SK-MEL-5 (cell line): Measurements from ENCODE around the gene DEFB129. TPM values are rescaled to one million over a fixed set of nuclear protein-coding genes. Genes with fewer than 3 reads are reported as not detected.
"Not testable (repeated sequence)": the region's sequence is repeated elsewhere in the genome, so short reads cannot be mapped to it uniquely, and the experiment has no call there.

Source experiments
- DNase-seq: peaks from one replicate; pipeline ENCODE4 v3.0.0-alpha.2; 2016; ENCODE audit warnings: low read depth, low spot score
- in situ Hi-C: cut with HindIII; loops from 2 replicates; pipeline ENCODE4 v1.10.0; 2016; ENCODE audit warnings: low sequenced_read_pairs, high pct_unique_total_duplicates, low pct_unique_long_range_greater_than_20kb
- total RNA-seq: library from RNA; depleted of rRNA; stranded (reverse); fragments of >200 nt; shearing (Covaris generic); gene quantifications from 2 replicates; pipeline ENCODE4 v1.2.3, GENCODE V29; 2014

DEFB129 gene
- total RNA-seq, 1 experiment from 2014 or later = not detected

GRCh38 chr20:237489-237888 is 10.4 kb downstream of the DEFB129 start:
- in situ Hi-C loops = no loop called here
- DNase-seq = no peak

- no peak for DNase-seq
- in situ Hi-C loops = no loop called here
Observed at GRCh38 chr20:237929-238328, 10.9 kb downstream of the DEFB129 start.

GRCh38 chr20:242905-243304 is 15.8 kb downstream of the DEFB129 start:
- DNase-seq = no peak

GRCh38 chr20:251354-251753 is 24.3 kb downstream of the DEFB129 start:
- in situ Hi-C loops = no loop called here
- no peak for DNase-seq

More at GRCh38 chr20:242905-243304, 15.8 kb downstream of the DEFB129 start:
- in situ Hi-C loops = no loop called here

DNA sequence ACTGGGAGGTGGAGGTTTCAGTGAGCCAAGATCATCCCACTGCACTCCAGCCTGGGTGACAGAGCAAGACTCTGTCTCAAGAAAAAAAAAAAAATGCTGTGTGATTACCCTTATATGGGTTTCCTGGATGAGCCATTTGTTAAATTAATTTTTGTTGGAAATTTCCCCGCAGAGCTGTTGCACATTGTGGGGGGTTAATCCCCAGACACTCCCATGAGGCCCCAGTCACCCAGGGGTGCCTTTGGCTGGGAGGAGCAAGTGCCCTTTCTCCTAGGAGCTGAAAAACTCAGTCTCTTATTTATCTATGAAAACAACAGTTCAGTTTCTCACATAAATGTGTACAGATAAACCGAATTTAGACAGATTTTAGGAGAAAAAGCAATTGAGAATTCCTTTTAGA is 25.7 kb downstream of the DEFB129 start:
- DNase-seq = no peak
- in situ Hi-C loops = no loop called here

DNA sequence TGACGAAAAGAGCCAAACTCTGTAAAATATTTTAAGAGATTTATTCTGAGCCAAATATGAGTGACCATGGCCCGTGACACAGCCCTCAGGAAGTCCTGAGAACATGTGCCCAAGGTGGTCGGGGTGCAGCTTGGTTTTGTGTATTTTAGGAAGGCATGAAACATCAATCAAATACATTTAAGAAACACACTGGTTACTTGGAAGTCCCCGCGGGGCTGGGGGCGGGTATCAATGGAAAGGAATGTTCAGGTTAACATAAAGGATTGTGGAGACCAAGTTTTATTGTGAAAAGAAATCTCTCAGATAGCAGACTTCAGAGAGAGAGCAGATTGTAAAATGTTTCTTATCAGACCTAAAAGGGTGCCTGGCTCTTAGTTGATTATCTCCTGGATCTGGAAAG is 26.4 kb downstream of the DEFB129 start:
- DNase-seq, in situ Hi-C loops: not testable (repeated sequence)

DNA sequence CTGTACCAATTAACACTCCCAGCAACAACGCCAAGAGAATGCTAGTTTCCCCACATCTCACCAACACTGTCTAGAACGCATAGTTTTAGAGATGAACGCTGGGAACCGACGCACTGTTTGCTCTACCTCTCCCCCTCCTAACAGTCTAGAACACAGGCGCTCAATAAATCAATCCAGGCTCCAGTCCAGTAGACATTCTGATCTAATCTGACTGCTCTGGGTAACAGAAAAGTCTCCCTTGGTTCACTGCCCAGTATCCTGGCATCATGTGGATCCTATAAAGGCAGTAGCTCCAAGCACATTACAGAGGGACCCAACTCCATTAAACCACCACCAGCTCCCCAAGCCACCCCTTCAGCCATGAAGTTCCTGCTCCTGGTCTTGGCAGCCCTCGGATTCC is 30.4 kb downstream of the DEFB129 start, which contains the start of gene DEFB132:
DEFB132 (plus strand) TSS at position 306 of the 400 bp plus-strand sequence; CDS start at position 361, 55 bp downstream.
- DNase-seq = no peak
- in situ Hi-C loops = no loop called here

DNA sequence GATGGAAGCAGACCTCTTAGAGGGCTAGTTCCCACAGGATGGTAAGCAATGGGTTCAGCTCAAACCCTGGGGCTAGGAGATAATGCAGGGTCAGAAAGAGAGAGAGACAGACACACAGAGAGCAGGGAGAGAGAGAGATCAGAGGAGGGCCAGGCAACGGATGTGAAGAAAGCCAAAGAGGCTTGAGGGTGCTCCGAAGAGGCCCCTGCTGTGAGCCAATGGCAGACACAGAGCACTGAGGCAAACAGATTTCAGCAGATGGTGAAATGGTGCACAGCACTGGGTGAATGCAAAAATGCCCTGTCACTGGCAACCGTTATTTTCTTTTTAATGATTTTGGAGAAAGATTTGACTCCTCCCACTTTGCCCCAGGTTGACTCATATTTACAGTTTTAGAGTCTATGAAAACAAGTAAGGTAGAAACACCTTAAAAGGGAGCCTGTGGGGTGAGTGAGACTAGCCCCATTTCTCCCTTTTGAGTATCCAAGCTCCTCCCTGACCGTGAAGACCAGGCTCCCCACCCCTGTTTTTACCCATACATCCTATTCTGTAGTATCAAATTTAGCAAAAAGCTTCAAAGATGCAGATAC is 31.3 kb downstream of the DEFB129 start:
- no peak for DNase-seq
- in situ Hi-C loops = no loop called here

DNA sequence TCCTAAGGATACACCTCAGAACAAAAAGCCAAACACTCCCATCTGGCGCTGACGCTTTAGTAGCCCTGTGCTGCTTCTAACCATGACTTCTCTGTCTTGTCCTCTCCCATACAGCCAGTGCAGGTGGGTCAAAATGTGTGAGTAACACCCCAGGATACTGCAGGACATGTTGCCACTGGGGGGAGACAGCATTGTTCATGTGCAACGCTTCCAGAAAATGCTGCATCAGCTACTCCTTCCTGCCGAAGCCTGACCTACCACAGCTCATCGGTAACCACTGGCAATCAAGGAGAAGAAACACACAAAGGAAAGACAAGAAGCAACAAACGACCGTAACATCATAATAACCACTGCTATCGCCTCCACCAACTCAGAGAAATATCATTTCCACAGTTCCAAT is 31.9 kb downstream of the DEFB129 start:
- in situ Hi-C loops = no loop called here
- peak; percentile 54 for DNase-seq

GRCh38 chr20:259981-260380 is 32.9 kb downstream of the DEFB129 start:
- in situ Hi-C loops = loop anchor here (10.0 kb wide), 1 partner anchor 65 kb away; the partner anchor contains the start of gene SOX12
- no peak for DNase-seq

- in situ Hi-C loops = loop anchor here (10.0 kb wide), 1 partner anchor 61 kb away; the partner anchor contains the start of gene SOX12
- no peak for DNase-seq
Observed at GRCh38 chr20:263701-264100, 36.6 kb downstream of the DEFB129 start.

DNA sequence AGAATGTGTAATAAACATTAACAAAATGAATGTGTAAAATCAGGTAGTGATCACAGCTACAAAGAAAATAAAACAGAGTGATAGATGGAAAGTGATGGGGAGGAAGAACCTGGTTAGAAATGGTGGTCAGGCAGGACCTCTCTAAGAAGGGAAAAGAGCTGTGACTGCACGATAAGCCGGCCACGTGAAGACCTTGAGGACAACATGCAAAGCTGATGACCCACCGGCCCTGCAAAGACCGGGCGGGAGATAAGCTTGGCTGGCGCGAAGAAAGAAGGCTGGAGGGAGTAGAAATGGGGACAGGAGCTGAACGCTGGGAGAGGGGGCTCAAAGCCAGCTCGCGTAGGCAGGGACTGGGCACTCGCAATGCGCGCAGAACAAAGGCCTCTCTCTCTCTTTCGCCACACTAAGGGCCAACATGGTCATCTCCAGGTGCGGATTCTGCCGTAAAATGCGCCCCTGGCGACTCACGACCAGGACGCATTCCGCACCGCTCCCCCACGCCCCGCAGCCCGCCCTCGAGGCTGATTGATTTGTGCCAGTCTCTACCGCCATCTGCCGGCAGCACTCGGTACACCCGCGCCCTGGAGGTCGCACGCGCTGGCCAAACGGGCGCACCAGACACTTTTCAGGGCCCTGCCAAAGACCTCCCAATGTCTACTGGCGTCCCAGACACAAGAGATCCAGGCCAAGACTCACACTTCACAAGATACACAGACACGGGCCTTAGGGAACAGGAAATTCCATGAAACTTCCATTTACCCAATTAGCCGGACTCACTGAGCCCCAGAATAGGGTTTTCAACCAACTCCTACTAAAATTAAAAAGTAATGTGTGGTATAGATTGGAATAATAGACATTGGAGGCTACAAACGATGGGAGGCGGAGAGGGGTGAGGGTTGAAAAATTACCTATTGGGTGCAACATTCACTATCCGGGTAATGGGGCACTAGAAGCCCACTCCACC is 39.8 kb downstream of the DEFB129 start:
- in situ Hi-C loops = loop anchor here (10.0 kb wide), 1 partner anchor 58 kb away; the partner anchor contains the start of gene SOX12
- peak; percentile 80 for DNase-seq

GRCh38 chr20:270517-270916 is 43.5 kb downstream of the DEFB129 start:
- in situ Hi-C loops = no loop called here
- DNase-seq = no peak

DNA sequence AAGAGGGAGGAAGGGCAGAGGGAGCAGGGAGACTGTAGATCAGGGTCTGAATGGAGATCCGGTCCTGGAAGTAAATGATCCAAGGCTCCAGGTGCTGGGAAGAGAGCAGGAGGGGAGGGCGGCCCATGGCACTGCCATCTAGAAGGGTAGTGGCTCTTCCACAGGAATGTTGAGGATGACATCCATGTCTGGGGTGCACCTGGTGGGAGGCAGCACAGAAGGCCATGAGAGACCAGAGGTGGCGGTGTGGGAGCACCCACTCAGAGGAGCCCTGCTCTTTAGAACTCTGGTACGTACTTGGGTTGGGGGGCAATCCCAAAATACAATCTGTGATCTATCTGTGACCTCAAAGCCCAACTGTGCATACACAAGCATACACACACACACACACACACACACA is 44.0 kb downstream of the DEFB129 start:
- in situ Hi-C loops = no loop called here
- DNase-seq = no peak

GRCh38 chr20:271528-271927 is 44.5 kb downstream of the DEFB129 start:
- in situ Hi-C loops = no loop called here
- DNase-seq = no peak

DNA sequence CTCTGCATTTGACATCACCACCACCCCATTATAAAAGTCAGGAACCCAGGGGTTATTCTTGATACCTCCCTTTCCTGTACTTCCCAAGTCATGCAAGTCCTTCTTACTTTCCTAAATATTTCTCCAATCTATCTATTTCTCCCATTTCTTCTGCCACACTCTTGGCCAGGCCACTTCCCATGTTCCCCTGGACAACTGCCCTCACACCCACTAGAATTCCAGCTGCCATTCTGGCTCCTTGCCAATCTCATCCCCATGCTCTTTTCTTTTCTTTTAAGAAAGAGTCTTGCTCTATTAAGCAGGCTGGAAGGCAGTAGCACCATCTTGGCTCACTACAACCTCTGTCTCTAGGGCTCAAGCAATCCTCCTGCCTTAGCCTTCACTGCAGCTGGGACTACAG is 45.7 kb downstream of the DEFB129 start:
- no peak for DNase-seq
- in situ Hi-C loops = no loop called here

DNA sequence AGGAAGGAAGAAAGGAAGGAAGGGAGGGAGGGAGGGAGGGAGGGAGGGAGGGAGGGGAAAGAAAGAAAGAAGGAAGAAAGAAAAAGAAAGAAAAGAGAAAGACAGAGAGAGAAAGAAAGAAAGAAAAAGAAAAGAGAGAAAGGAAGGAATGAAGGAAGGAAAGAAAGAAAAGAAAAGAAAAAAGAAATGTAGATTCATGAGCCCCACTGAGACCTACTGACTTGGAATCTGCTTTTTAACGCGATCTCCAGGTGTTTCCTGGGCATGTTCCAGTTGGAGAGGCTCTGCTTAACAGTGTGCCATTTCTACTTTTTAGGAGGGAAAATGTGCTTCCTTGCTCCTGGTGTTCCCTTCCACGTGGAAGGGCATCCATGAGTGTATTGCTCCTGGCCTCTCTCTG is 46.8 kb downstream of the DEFB129 start:
- no peak for DNase-seq
- in situ Hi-C loops = no loop called here

GRCh38 chr20:275791-276190 is 48.7 kb downstream of the DEFB129 start:
- in situ Hi-C loops = no loop called here
- DNase-seq = no peak
